Muscle of back (tissue), 11 donors: Measurements from ENCODE around the gene PAM. TPM values are rescaled to one million over a fixed set of nuclear protein-coding genes. Genes with fewer than 3 reads are reported as not detected.
A peak's percentile ranks its signal among the peaks of the same experiment; 100 is the strongest.
"Not testable (repeated sequence)": the region's sequence is repeated elsewhere in the genome, so short reads cannot be mapped to it uniquely, and the experiment has no call there.

Experiments
- DNase-seq, 3 donors: peaks; one replicate each; pipeline versions ENCODE4 v3.0.0 to v3.0.0-alpha.2; 2013
- polyA plus RNA-seq, 10 donors: library from polyadenylated mRNA; unstranded; fragments of 120-200 nt; gene quantifications; one replicate each; pipeline ENCODE4 v1.2.1, GENCODE V29; 2013; ENCODE audit not compliant: insufficient read length in 10 of 10

The PAM gene
- polyA plus RNA-seq, 10 donors = 110 to 139 (median 120) TPM

- no peak for DNase-seq
Measured at GRCh38 chr5:102996011-102996575, 241.0 kb downstream of the PAM start.

- no peak for DNase-seq
Measured at GRCh38 chr5:102998224-102998623, 243.1 kb downstream of the PAM start.

- no peak for DNase-seq
Measured at GRCh38 chr5:102999191-102999590, 244.1 kb downstream of the PAM start.

DNA sequence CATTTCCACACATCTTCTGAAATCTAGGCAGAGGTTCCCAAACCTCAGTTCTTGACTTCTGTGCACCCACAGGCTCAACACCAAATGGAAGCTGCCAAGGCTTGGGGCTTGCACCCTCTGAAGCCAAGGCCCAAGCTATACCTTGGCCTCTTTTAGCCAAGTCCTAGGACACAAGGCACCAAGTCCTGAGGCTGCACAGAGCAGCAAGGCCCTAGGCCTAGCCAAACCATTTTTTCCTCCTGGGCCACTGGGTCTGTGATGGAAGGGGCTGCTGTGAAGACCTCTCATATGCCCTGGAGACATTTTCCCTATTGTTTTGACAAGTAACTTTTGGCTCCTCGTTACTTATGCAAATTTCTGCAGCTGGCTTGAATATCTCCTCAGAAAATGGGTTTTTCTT, 244.5 kb downstream of the PAM start:
- not testable (repeated sequence) for DNase-seq

DNA sequence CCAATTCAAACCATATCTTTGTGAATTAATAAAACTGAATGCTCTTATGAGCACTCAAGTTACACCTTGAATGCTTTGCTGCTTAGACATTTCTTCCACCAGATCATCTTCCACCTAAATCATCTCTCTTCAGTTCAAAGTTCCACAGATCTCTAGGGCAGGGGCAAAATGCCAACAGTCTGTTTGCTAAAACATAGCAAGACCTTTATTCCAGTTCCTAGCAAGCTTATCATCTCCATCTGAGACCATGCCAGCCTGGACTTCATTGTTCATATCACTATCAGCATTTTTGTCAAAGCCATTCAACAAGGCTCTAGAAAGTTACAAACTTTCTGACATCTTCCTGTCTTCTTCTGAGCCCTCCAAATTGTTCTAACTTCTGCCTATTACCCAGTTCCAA, 245.0 kb downstream of the PAM start:
- DNase-seq = no peak

DNA sequence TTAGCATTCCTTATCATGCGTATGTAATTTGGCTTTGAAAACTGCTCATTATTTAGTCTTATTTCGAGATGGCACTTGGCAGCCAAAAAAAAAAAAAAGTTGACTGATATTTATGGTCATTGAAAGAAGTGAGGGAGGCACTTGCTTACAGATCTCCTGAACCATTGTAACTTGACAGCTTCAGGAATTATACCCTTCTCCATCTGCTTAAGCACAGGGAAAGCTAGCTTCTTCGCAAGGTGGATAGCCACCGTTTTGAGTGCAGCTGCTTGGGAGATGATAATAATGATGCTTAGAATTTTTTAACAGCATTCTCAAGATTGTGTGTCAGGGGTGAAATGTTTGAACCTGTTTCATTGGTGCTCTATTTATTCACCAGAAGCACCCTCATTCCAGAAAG, 248.8 kb downstream of the PAM start:
- DNase-seq = no peak

DNA sequence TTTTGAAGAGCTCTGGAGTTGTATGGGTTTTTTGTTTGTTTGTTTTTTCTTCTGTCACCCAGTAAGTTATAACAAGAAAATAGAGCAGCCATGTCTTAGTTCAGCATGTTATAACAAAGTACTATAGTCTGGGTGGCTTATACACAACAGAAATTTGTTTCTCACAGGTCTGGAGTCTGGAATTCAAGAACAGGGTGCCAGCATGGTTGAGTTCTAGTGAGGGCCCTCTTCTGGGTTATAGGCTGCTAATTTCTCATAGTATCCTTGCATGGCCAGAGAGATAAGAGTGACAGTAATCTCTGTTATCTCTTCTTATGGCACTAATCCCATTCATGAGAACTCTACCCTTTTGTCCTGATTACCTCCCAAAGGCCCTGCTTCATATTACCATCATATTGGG, 250.2 kb downstream of the PAM start:
- DNase-seq = no peak

- DNase-seq = no peak
Measured at GRCh38 chr5:103006921-103007320, 251.8 kb downstream of the PAM start.

DNA sequence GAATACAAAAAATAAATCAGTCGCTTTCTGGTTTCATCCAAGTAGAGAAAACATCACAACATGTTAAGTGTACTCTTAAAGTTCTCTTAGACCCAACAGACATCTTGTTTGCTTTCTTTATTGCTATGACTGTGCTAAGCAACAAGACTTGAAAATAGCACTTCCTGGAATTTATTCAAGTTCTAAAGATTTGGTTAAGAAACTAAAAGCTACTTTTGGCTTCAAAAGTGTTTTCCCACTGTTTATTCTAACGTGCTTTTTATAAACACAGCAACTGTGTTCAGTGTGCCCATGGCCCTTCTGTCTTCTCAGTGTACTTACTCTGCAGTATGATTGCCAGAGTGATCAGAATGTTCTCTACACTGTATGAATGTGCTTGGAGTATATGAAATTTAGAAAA, 255.1 kb downstream of the PAM start:
- DNase-seq = peak in 2 of 3 donors; percentile 5

DNA sequence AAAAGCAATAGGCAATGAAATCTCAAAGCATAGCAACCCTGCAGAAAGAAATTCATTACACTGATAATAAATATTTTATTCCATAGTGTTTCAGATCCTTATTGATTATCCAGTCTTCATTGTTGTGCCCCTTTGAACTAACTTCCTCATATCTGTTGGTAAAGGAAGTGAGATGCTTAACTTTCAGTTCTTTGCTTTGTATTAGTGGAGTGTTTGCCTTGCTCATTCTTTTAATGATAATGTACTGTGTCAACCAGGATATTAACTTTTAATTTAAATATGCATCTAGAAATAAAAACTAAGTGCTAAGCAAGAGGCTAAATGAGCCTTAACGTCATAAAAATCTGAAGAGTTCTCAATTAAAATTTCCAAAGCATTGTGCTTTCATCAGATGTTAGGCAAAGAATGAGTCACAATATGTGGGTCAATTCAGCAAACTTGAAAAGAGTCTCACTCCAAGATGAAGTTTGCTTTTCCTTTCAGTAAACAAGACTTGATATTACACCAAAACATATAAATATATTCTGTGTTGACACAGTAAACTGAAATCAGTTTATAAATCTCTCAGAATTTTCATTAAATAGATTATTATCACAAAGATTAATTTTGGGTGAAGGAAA, 258.9 kb downstream of the PAM start:
- no peak for DNase-seq

GRCh38 chr5:103014983-103015382, 259.9 kb downstream of the PAM start:
- DNase-seq = no peak

GRCh38 chr5:103016167-103016566, 261.1 kb downstream of the PAM start:
- no peak for DNase-seq

- no peak for DNase-seq
Measured at GRCh38 chr5:103019804-103020203, 264.7 kb downstream of the PAM start.

DNA sequence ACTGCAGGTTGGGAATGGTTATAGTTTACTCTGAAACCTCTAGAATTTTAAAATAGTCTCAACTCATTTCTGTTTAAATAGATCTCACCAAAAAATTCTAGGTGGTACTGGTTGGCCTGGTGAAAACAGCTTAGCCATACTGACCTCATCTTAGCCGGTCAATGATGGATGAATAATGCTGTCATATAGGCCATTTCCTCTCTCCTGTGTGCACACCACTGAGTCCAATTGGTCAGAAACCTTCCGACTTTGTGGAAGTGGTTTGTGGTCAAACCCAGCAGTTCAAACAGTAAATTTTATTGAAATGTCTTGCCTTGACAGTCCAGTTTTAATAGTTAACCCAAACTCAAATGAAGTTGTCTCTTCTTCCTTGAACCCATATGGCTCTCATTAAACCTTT, 266.2 kb downstream of the PAM start:
- no peak for DNase-seq

DNA sequence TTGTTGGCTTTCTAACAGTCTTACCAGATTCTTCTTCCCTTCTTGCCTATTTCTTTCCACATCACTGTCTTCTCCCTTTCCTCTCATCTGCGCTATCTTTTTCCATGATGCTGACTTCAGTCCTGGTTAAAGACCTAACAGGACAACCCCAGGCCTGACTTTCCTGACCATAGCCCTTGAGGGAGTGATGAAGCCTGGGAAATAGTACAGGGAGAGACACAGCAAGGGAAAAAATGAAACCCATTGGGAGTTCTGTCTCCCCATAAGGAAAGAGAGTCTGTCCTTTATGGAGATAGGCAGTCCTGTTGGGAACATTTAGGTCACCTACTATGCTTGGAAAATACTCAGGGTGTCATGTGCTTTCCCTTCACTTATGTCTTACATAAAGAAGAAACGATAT, 272.2 kb downstream of the PAM start:
- DNase-seq = no peak

DNA sequence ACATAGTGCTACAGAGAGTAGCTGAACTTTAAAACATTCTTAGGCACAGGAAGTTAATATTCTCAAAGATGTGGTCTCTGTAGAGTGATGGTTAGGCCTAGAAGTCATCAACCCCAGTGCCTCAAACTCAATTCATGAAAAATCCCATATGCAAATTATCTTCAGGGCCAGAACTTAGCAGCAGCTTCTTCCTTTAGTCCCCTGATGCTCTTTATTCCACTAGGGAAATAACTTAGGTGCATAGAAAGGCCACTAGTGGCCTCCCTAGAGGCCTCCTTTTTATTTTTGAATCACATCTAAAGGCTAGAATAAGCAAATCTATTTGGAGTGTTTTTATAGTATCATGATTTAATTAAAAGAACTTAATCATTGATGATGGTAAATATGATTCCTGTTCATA, 276.5 kb downstream of the PAM start:
- no peak for DNase-seq

GRCh38 chr5:103033696-103034095, 278.6 kb downstream of the PAM start:
- no peak for DNase-seq

GRCh38 chr5:103034662-103035392, 279.7 kb downstream of the PAM start:
- no peak for DNase-seq

DNA sequence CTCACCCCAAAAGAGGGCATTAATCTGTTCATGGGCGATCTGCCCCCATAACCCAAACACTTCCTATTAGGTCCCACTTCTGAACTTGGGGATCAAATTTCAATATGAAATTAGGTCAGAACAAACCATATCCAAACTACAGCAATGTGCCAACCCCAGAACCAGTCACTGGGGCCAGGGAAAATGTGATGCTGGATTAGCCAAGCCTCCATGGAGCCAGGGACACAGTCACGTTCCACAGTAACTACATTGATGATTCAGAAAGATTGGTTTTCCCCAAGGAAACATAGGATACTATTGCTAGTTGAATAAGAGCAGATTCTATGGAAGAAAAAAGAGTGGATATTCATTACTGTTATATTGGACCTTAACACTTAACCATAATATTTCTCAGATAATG, 280.6 kb downstream of the PAM start:
- DNase-seq = no peak

GRCh38 chr5:103036601-103037000, 281.5 kb downstream of the PAM start:
- DNase-seq = no peak

DNA sequence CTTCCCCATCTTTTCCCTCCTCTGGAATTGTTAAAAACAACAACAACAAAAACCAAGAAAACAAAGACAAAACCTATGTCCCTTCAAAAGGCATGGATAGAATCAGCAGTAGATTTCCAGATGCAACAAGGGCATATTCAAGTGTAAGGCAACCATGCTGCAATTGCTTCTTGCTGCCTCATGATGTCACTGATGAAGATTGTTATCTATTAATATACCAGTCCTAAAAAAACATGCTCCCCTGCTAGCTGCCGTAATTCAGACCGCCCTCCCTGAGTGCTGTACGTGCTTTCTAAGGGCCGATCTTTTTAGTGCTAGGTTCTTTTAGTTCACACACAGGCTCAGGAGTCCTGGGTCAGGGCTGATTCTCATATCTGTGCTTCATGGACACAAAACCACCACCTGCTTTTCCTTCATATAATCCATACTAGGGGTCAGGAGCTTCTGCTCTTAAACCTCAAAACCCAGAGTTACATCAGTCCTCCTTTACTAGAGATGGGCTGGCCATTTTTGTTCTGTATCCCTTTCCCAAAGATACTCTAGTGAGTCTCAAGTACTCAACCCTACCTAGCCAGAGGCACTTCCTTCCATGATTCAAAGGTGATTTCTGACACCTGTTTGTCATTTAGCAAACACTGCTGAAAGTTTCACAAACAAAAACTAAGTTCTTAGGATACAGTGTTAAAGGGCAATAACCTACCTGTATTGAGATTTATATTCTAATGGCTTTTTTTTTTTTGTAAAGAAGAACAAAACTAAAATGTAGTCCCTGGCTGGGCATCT, 282.8 kb downstream of the PAM start:
- no peak for DNase-seq

GRCh38 chr5:103041071-103041676, 286.1 kb downstream of the PAM start:
- peak; percentile 28 to 55 (median 42) for DNase-seq
